ENCODE data around the gene STON2.
"Not testable (repeated sequence)": the region's sequence is repeated elsewhere in the genome, so short reads cannot be mapped to it uniquely, and the experiment has no call there.

The STON2 gene

GRCh38 chr14:81380009-81380408 is 20.1 kb downstream of the STON2 start:
- DNase-seq (ENCODE audit: low spot score): not testable (repeated sequence)

GRCh38 chr14:81371802-81372201 is 28.3 kb downstream of the STON2 start:
- DNase-seq (ENCODE audit: low spot score): no peak

GRCh38 chr14:81367563-81367962 is 32.6 kb downstream of the STON2 start:
- DNase-seq (ENCODE audit: low spot score): no peak

DNA sequence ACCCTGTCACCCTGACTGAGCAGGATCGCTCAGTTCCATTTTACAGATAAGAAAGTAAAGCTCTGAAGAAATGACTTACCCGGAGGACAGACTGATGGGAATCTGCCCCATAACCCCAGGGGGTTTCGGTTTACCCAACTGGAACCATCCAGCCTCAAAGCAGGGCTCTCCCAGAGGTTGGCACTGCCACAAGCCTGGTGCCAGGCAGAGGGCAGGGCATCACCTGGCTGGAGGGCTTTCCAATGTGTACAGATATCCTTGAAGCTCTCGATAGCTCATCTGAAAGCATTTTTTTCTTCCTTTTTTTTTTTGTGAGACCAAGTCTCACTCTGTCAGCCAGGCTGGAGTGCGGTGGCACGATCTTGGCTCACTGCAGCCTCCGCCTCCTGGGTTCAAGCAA is 33.2 kb downstream of the STON2 start:
- no peak for DNase-seq (ENCODE audit: low spot score)

- DNase-seq (ENCODE audit: low spot score): no peak
Measured at GRCh38 chr14:81366214-81366613, 33.9 kb downstream of the STON2 start.

GRCh38 chr14:81363746-81364378 is 36.3 kb downstream of the STON2 start:
- DNase-seq (ENCODE audit: low spot score): no peak

DNA sequence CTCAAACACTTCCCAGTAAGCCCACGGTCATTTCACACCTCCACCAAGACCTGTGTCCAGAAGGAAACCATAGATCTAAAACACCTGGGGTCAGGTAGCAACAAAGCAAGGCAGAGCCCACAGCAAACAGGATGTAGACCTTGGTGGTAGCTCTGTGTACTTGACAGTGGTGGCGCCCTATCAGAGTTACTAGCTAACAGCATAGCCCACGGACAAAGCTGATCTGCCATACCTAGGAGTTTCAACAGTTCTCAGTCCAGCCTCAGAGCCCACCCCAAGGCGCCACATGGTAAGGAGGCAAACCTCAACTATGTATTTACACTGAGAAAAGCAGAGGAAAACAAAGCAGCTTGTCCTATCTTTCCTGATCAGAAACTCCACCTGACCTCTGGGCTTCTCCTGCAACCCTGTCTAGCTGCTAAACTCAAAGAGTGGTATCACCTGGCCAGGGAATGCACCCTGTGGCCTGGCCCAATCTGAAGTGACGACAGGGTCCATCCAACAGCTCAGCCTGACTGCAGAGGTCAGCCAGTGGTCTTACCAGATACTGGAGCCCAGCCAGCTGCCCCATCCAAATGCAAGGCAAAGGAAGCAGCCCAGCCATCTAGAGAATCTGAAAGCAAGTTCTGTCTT is 46.3 kb downstream of the STON2 start:
- DNase-seq (ENCODE audit: low spot score): no peak

DNA sequence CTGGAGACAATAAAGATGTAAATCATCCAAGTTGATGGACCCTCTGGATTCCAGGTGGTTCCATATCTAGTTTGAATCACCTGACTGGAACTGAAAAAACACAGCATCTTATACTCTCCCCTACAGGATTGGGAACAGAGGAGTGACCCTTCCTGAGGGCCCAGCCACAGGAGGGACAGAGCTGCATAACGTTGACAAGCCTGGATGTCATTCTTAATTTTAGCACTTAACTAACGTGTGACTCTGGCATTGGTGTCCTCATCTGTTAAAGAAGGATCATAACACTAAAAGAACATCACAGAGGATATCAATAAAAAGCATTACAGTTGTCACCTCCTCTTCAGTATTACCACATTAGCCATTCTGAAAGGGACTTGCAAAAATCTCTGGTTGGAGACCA is 47.7 kb downstream of the STON2 start:
- DNase-seq (ENCODE audit: low spot score): no peak

DNA sequence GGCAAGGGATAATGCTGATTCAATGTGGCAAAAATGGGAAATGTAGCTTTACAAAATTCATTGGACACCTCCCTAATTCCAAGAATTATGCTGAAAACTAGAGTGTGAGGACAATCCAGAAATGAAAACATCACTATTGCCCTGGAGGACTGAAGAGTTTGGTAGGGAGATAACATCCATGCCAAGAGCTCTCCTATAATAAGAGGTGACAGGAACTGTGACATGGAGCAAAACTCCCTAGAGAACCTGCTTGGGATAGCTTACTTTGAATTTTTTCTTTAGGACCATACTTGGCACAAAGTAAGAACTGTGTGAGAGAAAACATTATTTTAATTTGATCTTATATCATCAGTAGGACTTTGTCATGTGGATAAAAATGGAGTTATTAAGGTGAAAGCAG is 48.9 kb downstream of the STON2 start:
- DNase-seq (ENCODE audit: low spot score): no peak

DNA sequence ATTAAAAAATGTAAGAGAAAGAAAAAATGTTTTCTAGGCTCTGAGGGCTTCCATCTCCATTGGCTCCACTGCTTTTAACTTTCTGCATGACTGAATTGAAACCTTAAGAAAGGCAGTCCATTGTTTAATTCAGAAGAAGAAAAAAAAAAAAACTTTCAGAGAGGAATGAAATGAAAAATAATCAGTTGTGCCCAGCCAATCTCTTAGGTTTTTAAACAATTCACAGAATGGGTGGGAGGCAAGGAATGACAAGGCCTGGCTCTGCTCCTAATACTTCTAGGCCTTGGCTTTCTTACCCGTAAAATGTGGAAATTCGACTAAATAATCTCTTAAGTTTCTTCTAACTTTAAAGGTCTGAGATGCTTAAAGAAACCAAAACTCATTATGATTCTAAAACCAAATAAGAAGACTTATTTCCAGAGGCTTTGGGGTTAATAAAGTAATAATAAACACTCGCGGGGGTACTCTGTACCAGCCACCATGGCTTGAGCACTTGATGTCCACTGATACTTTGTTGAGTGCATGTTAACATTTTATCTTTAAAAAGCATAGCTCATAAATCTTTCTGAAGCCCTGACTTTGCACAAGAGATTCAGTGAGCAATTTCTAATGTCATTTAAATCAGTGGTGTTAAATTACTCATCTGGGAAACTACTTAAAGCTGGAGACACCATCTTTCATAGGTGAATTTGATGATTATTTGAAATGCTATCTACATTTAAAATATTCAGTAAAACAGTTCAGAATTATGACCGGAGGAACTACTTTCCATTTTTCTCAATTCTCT is 49.6 kb downstream of the STON2 start:
- DNase-seq (ENCODE audit: low spot score): no peak

GRCh38 chr14:81348061-81348460 is 52.1 kb downstream of the STON2 start:
- DNase-seq (ENCODE audit: low spot score): no peak

GRCh38 chr14:81345781-81346180 is 54.3 kb downstream of the STON2 start:
- no peak for DNase-seq (ENCODE audit: low spot score)

DNA sequence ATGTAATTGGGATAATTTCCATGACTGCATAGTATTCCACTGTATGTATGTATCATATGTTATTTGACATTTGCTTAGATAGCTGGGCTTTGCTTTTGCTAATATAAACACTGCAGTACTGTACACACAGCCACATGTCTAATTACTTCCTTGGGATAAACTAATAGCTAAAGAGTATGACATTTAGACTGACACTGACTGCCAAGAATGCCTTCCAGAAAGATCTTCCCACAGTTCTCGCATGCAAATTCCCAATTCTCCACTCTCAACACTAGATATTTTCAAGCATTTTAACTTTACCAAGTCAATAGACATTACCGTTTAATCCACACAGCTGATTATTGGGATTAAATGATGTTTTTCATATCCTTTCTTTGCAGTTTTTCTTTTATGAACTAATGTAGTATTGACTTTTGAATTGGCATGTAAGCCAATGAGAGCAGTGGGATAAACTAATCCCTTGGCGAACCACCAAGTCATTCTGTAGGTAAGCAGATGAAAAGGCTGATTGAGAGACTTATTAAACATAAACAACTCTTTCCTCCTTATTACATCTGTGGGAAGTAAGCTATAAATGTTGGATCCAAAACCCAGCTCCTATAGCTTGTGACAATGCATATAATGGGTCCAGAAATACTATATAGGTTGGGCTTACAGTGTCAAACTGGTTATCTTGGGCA is 55.5 kb downstream of the STON2 start:
- no peak for DNase-seq (ENCODE audit: low spot score)

- no peak for DNase-seq (ENCODE audit: low spot score)
Measured at GRCh38 chr14:81343701-81344100, 56.4 kb downstream of the STON2 start.

GRCh38 chr14:81342850-81343580 is 57.1 kb downstream of the STON2 start:
- DNase-seq (ENCODE audit: low spot score): no peak

- no peak for DNase-seq (ENCODE audit: low spot score)
Measured at GRCh38 chr14:81341781-81342180, 58.3 kb downstream of the STON2 start.

DNA sequence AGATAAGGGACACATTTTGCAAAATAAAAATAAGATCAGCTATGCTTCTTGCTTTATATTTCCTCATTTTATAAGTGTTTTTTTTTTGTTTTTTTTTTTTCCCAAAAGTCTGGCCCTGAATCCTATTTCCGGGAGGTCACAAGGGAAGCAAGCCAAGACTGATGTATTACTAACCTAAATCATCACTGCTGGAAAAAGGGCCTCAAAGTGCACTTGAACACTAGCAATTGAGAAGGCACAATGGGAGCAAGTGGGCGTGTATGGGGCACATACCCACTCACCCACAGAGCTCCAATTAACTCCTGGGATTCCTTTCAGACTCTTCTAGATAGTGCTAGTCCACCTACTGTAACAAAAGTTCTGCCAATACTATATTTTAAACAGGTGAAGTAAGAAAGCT is 58.8 kb downstream of the STON2 start:
- no peak for DNase-seq (ENCODE audit: low spot score)

- DNase-seq (ENCODE audit: low spot score): no peak
Measured at GRCh38 chr14:81340201-81340600, 59.9 kb downstream of the STON2 start.

DNA sequence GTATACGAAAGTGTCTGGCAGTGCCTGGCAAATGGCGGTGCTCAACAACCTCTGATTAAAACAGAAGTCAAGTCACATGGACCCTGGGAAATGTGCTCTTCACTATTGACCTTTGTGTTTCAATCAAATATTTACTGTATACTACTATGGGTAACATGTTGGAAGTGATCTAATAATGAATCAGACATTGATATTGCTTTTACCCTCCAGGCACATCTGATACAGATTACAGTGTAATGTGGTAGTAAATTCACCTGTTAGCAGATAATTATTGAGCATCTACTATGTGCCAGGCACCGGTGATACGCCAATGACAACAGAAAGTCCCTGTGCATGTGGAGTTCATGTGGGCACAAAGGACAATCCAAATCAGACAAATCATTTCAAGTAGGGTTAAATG is 63.1 kb downstream of the STON2 start:
- no peak for DNase-seq (ENCODE audit: low spot score)

- DNase-seq (ENCODE audit: low spot score): no peak
Measured at GRCh38 chr14:81336009-81336408, 64.1 kb downstream of the STON2 start.

DNA sequence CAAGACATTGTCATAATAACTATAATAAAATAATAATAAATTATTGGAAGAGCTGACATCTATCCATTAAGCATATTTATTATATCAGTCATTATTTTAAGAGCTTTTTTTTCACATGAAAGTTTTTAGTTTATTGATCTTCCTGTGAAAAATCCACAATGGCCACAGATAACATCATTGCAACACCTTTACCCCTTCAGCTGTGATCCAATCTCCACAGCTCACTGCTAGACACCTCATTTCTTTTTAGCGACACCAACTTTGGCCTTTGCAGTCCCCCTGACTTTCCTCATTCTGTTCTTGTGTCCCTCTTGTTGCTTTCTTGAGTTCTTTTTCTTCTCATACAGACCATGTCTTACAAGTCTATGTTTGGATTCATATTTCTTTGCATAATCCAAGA is 67.4 kb downstream of the STON2 start:
- DNase-seq (ENCODE audit: low spot score): no peak

Measured in SW480 (cell line).